ENCODE data around the gene EPHA10.

Gene EPHA10

GRCh38 chr1:37802439-37802838, 37.5 kb upstream of the EPHA10 start:
- no peak overlapping the region for H3K9ac ChIP-seq
- no peak overlapping the region for H3K4me2 ChIP-seq
- H3K4me1 ChIP-seq (ENCODE audit: low read depth, poor library complexity, severe bottlenecking): peaks cover 24% of the 10 kb centered on the region
- H3K27me3 ChIP-seq (ENCODE audit: insufficient read depth, low read depth): no peaks in the 10 kb centered on the region
- no peak overlapping the region for H3K27ac ChIP-seq
- peaks cover 25% of the 10 kb centered on the region for H3K79me2 ChIP-seq (ENCODE audit: insufficient read depth, low read depth)
- no peak overlapping the region for H3K4me3 ChIP-seq (IDR thresholded peaks at IDR 0.05; ENCODE audit: insufficient read depth, low read depth, low read length)
- no peak for TF ChIP-seq CTCF (conservative IDR thresholded peaks at IDR 0.05; ENCODE audit: low read depth, low read length)
- H2AFZ ChIP-seq (ENCODE audit: low read depth): no peak overlapping the region
- peaks cover 10% of the 10 kb centered on the region; the same call in 1 of the 2 replicates for H3K36me3 ChIP-seq (ENCODE audit: insufficient read depth)
- peaks cover 8% of the 10 kb centered on the region for H4K20me1 ChIP-seq (ENCODE audit: insufficient read depth)

GRCh38 chr1:37797750-37798345, 32.9 kb upstream of the EPHA10 start:
- Histone ChIP-seq H3K4me1 (ENCODE audit: low read depth, poor library complexity, severe bottlenecking) (peaks cover 38% of the 10 kb centered on the region), H3K9ac (no peak overlapping the region), H3K79me2 (ENCODE audit: insufficient read depth, low read depth) (peaks cover 10% of the 10 kb centered on the region; the same call in 1 of the 2 replicates), H3K4me3 (IDR thresholded peaks at IDR 0.05; ENCODE audit: insufficient read depth, low read depth, low read length) (no peak overlapping the region), H3K27me3 (ENCODE audit: insufficient read depth, low read depth) (no peaks in the 10 kb centered on the region), H2AFZ (ENCODE audit: low read depth) (no peak overlapping the region), H3K36me3 (ENCODE audit: insufficient read depth) (no peaks in the 10 kb centered on the region), H4K20me1 (ENCODE audit: insufficient read depth) (no peaks in the 10 kb centered on the region), H3K4me2 (no peak overlapping the region), H3K27ac (no peak overlapping the region)
- TF ChIP-seq CTCF (conservative IDR thresholded peaks at IDR 0.05; ENCODE audit: low read depth, low read length): no peak

- no peak overlapping the region for H3K9ac ChIP-seq
- H3K4me2 ChIP-seq: peak overlapping the region; percentile 95
- H3K4me1 ChIP-seq (ENCODE audit: low read depth, poor library complexity, severe bottlenecking): peaks cover 38% of the 10 kb centered on the region
- H2AFZ ChIP-seq (ENCODE audit: low read depth): no peak overlapping the region
- H4K20me1 ChIP-seq (ENCODE audit: insufficient read depth): no peaks in the 10 kb centered on the region
- TF ChIP-seq CTCF (conservative IDR thresholded peaks at IDR 0.05; ENCODE audit: low read depth, low read length): no peak
- H3K36me3 ChIP-seq (ENCODE audit: insufficient read depth): no peaks in the 10 kb centered on the region
- H3K27ac ChIP-seq: no peak overlapping the region; the same call in 1 of the 2 replicates
- peak overlapping the region; percentile 56 for H3K4me3 ChIP-seq (IDR thresholded peaks at IDR 0.05; ENCODE audit: insufficient read depth, low read depth, low read length)
- H3K79me2 ChIP-seq (ENCODE audit: insufficient read depth, low read depth): peaks cover 10% of the 10 kb centered on the region; the same call in 1 of the 2 replicates
- no peaks in the 10 kb centered on the region for H3K27me3 ChIP-seq (ENCODE audit: insufficient read depth, low read depth)
These were observed 30.6 kb upstream of the EPHA10 start for GRCh38 chr1:37795340-37796125.

- Histone ChIP-seq H4K20me1 (ENCODE audit: insufficient read depth) (no peaks in the 10 kb centered on the region), H3K36me3 (ENCODE audit: insufficient read depth) (no peaks in the 10 kb centered on the region), H3K4me3 (IDR thresholded peaks at IDR 0.05; ENCODE audit: insufficient read depth, low read depth, low read length) (peak overlapping the region; percentile 71), H3K4me1 (ENCODE audit: low read depth, poor library complexity, severe bottlenecking) (peaks cover 38% of the 10 kb centered on the region), H3K4me2 (peak overlapping the region; percentile 95), H3K27me3 (ENCODE audit: insufficient read depth, low read depth) (no peaks in the 10 kb centered on the region), H3K27ac (no peak overlapping the region), H3K9ac (peak overlapping the region; percentile 69; the same call in 1 of the 2 replicates), H2AFZ (ENCODE audit: low read depth) (peak overlapping the region; percentile 47; the same call in 1 of the 2 replicates), H3K79me2 (ENCODE audit: insufficient read depth, low read depth) (peaks cover 10% of the 10 kb centered on the region; the same call in 1 of the 2 replicates)
- TF ChIP-seq CTCF (conservative IDR thresholded peaks at IDR 0.05; ENCODE audit: low read depth, low read length): no peak
These were observed 29.7 kb upstream of the EPHA10 start for GRCh38 chr1:37794372-37795339.
